GM19035 (cell line): Measurements from ENCODE around the gene RBM20.
"Not testable (repeated sequence)": the region's sequence is repeated elsewhere in the genome, so short reads cannot be mapped to it uniquely, and the experiment has no call there.

ENCODE experiments used
- ATAC-seq: cut with Tn5 transposase; IDR thresholded peaks from one replicate; pipeline ENCODE4 v1.9.1; 2021; ENCODE audit not compliant: unreplicated experiment

RBM20 gene

GRCh38 chr10:110758128-110758765 lies 114.1 kb downstream of the RBM20 start:
- ATAC-seq, result no peak

GRCh38 chr10:110758898-110759297 lies 114.8 kb downstream of the RBM20 start:
- no peak for ATAC-seq

- no peak for ATAC-seq
Observed at GRCh38 chr10:110759523-110759922, 115.4 kb downstream of the RBM20 start.

GRCh38 chr10:110762109-110762848 lies 118.1 kb downstream of the RBM20 start:
- ATAC-seq, result no peak

GRCh38 chr10:110762849-110763211 lies 118.7 kb downstream of the RBM20 start:
- no peak for ATAC-seq

- ATAC-seq, result no peak
Observed at GRCh38 chr10:110764378-110764777, 120.2 kb downstream of the RBM20 start.

GRCh38 chr10:110764793-110765512 lies 120.8 kb downstream of the RBM20 start:
- ATAC-seq, result no peak

GRCh38 chr10:110765513-110766319 lies 121.6 kb downstream of the RBM20 start:
- ATAC-seq, result no peak

GRCh38 chr10:110767601-110768000 lies 123.5 kb downstream of the RBM20 start:
- ATAC-seq, result not testable (repeated sequence)

- no peak for ATAC-seq
Observed at GRCh38 chr10:110770243-110770642, 126.1 kb downstream of the RBM20 start.

GRCh38 chr10:110771486-110771885 lies 127.3 kb downstream of the RBM20 start:
- ATAC-seq, result no peak

GRCh38 chr10:110771991-110772390 lies 127.9 kb downstream of the RBM20 start:
- no peak for ATAC-seq

- no peak for ATAC-seq
Observed at GRCh38 chr10:110772454-110773025, 128.4 kb downstream of the RBM20 start.

- ATAC-seq, result no peak
Observed at GRCh38 chr10:110773693-110774068, 129.5 kb downstream of the RBM20 start.

- ATAC-seq, result peak; percentile 98
Observed at GRCh38 chr10:110774069-110775019, 130.2 kb downstream of the RBM20 start.

GRCh38 chr10:110775020-110775375 lies 130.9 kb downstream of the RBM20 start:
- no peak for ATAC-seq

GRCh38 chr10:110775406-110775805 lies 131.3 kb downstream of the RBM20 start:
- ATAC-seq, result no peak

- ATAC-seq, result no peak
Observed at GRCh38 chr10:110777017-110777416, 132.9 kb downstream of the RBM20 start.

- no peak for ATAC-seq
Observed at GRCh38 chr10:110777661-110778060, 133.5 kb downstream of the RBM20 start.

GRCh38 chr10:110778211-110778610 lies 134.1 kb downstream of the RBM20 start:
- ATAC-seq, result no peak
